ENCODE data around the gene DNASE1L1.

Gene DNASE1L1

DNA sequence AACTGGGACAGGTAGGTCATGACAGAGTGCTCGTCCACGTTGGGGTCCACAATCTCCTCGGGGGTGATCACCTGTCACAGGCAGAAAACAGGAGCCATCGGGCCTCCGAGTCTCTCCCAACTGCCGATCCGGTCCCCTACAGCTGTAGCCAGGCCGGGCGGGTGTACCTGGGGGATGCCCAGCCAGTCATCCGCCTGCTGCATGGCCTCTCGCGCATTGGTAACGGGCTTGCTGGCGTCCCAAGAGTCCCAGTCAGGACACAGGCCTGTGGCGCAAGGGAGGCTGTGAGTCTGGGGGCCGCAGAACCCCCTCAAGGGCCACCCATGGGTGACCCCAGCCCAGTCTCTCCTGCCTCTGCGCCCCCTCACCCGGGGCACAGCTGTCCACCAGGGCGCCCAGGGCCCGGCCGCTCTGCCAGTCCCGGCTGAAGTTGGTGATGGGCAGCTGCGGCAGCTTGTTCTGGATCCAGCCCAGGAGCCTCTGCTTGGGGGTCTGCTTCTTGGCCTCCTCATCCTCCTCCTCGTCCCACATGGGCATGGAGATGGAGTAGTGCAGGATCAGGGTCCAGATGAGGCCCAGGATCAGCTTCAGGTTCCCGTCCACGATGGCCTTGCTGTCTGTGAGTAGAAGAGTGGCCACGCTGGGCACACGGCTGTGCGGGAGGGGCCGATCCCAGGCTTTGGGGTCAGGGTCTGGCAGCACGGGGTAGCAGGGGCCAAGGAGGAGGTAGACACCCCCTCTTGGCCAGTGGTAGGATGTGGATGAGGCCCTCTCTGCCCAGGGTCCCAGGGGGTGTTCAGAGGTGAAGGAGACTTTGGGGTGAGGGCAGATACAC, 41.4 kb downstream of the DNASE1L1 start:
- no peak for DNase-seq (ENCODE audit: low read depth)

- no peak for DNase-seq (ENCODE audit: low read depth)
These were observed 42.4 kb downstream of the DNASE1L1 start for GRCh38 chrX:154366666-154367055.

- no peak for DNase-seq (ENCODE audit: low read depth)
These were observed 42.9 kb downstream of the DNASE1L1 start for GRCh38 chrX:154365997-154366665.

GRCh38 chrX:154365052-154365600, 43.9 kb downstream of the DNASE1L1 start:
- DNase-seq (ENCODE audit: low read depth): no peak

GRCh38 chrX:154363706-154364439, 45.2 kb downstream of the DNASE1L1 start:
- no peak for DNase-seq (ENCODE audit: low read depth)

DNA sequence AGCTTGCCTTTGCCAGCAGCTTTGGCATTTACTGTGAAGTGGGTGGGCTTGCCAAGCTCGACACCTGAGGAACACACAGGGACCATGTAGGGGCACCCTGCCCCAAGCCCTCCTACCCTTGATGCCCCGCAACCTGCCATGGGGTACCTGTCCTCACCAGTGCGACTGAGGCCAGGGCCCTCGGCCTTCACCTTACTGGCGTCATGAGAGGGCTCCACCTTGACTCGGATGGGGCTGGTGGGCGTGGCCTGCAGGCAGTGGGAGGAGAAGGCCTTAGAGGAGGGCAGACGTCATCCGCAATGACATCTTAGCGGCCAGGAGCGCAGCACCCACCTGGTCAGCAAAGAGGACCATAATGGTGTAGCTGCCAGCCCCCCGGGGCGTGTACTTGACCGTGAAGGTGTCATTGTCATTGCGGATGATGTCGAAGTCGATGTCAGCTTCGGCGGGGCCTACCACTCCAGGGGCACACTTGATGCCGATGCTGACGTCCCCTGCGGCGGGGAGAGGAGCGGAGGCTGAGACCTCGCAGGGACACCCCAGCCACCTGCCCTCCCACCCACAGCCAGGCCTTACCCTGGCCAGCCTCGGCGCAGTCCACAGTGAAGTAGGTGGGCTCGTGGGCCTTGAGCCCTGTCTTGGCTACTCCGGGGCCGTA, 46.8 kb downstream of the DNASE1L1 start:
- DNase-seq (ENCODE audit: low read depth): no peak

DNA sequence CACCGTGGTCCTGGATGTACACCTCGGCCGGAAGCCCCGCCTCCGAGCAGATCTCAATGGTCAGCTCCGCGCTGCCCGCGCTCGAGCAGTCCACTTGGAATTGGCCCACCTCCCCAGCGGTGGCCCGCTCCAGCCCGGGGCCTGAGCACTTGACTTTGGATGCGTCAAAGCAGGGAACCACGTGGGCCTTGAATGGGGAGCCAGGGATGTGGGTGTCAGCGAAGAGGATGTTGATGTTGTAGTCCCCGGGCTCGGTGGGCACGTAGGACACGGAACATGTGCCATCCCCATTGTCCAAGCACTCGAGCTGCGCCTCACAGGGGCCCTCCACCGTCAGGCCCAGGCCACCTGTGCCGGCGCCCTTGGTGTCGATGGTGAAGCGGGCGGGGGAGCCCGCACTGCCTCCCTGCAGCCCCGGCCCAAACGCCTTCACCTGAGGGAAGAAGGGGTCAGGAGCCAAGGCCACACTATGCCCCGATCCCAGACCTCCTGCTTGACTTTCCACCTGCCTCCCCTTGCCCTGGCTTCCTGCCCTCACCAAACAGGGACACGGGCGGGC, 48.8 kb downstream of the DNASE1L1 start:
- no peak for DNase-seq (ENCODE audit: low read depth)

- no peak for DNase-seq (ENCODE audit: low read depth)
These were observed 49.5 kb downstream of the DNASE1L1 start for GRCh38 chrX:154359362-154360154.

DNA sequence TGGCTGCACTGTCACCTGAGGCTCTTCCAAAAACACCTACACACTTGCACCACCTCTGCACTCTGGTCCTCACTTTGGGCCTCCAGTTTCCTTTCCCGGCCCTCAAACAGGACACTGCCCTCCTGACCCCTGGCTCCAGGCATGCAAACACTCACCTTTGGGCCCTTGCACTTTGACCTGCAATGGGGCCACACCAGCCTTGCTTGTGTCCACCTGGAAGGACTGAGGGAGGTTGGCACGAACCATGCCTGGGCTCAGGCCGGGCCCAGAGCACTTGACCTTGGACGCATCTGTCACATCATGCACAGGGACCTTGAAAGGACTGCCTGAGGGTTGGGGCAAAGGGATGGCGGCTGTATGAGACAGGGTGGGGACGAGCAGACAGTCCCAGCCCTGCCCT, 50.2 kb downstream of the DNASE1L1 start:
- no peak for DNase-seq (ENCODE audit: low read depth)

- no peak for DNase-seq (ENCODE audit: low read depth)
These were observed 51.0 kb downstream of the DNASE1L1 start for GRCh38 chrX:154358011-154358410.

GRCh38 chrX:154357205-154357604, 51.8 kb downstream of the DNASE1L1 start:
- no peak for DNase-seq (ENCODE audit: low read depth)

GRCh38 chrX:154356596-154356995, 52.5 kb downstream of the DNASE1L1 start:
- DNase-seq (ENCODE audit: low read depth): no peak

DNA sequence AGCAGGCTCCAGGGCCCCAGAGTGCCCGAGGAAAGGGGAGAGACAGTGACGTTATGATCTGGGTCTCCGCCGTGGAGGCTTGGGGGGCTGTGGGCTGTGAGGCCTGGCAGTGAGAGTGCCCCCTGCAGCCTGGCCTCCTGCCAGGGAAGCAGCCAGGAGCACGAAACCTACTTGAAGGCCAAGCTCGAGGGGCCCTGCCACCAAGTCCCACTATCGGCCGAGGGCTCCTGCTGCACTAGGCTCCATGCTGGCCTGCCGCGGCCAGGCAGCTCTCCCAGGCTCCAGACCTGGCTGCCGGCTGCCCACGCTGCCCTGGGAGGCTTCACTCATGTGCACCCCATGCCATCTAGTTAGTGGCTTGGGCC, 53.3 kb downstream of the DNASE1L1 start:
- no peak for DNase-seq (ENCODE audit: low read depth)

DNA sequence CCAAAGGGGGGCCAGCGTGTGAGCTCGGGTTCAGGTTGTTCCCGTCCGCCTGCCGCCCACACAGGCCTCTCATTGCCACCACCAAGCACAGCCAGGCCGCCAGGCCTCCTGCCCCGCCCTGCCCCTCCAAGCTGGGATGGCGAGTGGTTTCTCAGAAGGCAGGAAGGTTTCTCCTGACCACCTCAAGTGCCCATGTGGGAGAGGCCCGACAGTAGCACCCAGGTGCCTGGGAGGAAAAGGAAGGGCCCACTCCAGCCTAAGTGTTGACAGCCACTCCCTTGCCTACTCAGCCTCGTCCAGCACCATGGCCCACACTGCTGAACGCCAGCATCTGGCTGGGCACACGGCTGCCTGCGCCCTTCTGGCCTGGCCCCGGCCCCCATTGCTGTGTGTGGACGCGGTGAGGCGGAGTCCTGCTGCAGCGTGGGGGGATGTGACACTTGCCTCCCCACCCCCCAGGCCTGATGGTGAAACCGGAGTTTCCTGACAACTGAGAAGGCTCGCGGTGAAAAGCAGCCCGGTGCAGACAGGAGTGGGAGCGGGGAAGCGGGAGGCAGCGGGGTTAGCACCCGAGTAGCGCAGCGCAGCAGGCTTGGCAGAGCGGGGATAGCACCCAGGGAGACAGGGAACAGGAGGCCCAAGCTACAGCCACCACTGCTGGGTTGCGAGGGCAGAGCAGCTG, 53.8 kb downstream of the DNASE1L1 start:
- DNase-seq (ENCODE audit: low read depth): no peak

- no peak for DNase-seq (ENCODE audit: low read depth)
These were observed 54.5 kb downstream of the DNASE1L1 start for GRCh38 chrX:154354516-154354915.

- no peak for DNase-seq (ENCODE audit: low read depth)
These were observed 55.0 kb downstream of the DNASE1L1 start for GRCh38 chrX:154354013-154354412.

DNA sequence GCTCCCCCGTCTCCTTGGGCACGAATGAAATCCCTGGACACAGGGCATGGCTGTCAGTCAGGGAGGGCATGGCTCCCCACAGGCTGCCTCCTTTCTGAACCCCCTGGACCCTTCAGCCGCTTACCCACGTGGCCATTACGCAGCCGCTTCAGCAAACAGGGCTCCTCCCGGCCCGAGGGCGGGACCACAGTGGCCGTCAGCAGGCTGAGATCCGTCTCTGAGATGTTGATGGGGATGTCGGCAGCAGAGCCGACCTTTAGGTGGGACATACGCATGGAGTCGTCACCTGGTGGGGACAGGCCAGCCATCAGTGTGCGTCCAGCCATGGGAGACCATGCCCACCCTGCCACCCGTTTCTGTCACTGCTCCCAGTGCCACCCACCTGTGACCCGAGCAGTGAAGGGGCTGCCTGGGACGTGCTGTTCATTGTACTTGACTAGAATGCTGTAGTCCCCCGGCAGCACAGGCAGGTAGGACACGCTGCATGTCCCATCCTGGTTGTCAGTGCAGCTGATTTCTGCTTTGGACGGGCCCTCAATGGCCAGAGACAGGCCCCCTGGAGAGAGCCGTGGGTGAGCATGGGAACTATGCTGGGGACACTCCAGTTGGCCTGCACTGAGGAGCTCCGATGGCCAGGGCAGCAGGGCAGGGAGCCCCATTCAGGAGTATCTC, 55.7 kb downstream of the DNASE1L1 start:
- DNase-seq (ENCODE audit: low read depth): no peak

DNA sequence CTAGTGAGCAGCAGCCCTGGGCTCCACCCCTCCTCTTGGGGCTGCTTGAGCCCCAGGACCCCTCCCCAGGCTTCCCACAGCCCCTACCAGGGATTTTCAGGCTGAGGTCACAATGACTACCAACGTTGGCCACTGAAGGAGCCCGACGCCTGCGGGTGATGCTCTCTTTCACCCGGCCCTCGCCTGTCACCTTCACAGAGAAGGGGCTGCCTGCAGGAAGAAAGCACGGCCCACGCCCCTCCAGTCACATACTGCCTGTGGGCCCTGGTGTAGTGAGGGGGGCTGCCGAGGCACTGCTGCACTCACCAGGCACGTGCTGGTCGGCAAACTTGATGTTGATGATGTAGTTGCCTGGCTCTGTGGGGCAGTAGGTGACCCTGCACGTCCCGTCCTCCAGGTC, 56.6 kb downstream of the DNASE1L1 start:
- no peak for DNase-seq (ENCODE audit: low read depth)

- no peak for DNase-seq (ENCODE audit: low read depth)
These were observed 57.0 kb downstream of the DNASE1L1 start for GRCh38 chrX:154352012-154352401.

All from HS-5 (cell line).